ENCODE results near the gene EFCAB6. TPM values are rescaled to one million over a fixed set of nuclear protein-coding genes. Genes with fewer than 3 reads are reported as not detected.
A peak's percentile ranks its signal among the peaks of the same experiment; 100 is the strongest.

The EFCAB6 gene
- polyA plus RNA-seq, 12 donors = 0.58 to 1.6 (median 1.2) TPM; not detected in 2

DNA sequence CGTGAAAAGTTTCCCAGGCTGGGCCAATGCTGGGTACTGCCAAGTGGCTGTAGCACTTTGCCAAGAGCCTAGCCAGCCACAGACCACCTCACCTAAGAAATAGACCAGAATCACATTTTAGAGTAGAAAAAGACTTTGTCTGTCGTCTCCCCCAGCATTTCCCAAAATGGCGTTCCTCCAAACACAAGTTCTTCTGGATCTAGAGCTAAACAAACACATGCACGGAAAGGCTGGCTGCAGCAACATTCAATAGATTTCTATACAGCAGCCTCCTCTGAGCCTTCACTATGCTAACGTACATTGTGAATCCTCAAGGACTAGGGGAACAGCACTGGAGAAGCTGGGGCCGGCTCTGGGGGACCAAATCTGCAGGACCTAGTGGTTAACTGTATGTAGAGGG is 65.0 kb downstream of the EFCAB6 start:
- DNase-seq = no peak

DNA sequence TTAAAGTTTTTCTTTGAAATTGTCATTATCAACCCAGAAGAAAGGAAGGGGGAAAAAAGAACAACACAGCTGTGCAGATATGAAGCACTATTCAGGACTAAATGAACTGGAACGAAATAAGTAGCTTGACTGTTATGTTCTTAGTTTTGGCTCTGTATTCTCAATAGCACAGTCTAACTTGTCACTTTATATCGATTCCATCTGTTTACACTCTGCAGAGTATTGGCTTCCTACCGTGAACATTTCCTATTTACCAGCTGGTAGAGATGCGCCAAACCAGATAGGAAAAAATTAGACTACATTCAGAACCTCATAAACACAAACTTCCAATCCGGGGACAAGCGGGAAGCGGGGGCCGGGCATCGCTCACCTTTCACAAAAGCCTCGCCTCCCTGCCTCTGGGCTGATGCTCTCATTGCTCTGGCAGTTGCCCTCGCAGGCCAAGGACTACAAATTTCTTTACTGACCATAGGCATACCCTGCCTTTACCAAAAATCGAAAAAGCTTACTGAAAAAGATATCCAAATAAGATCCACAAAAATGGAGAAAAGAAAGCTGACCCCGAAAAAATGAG is 66.2 kb downstream of the EFCAB6 start:
- no peak for DNase-seq

DNA sequence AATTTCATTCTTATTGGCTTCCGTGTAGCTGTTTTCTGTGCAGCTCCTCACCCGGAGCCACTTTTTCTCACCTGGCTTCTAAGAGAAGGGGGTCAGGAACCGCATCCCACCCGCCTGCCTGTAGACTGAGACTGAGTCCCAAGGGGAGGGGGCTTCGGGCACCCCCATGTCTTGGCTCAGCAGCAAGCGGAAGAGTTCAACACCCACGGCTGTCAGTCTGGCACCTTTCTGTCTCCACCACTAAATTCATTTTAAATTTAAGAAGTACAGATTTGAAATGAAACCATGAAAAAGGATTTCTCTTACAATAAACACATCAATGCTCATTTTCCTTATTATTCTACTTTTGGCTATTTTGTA is 66.7 kb downstream of the EFCAB6 start:
- no peak for DNase-seq

DNA sequence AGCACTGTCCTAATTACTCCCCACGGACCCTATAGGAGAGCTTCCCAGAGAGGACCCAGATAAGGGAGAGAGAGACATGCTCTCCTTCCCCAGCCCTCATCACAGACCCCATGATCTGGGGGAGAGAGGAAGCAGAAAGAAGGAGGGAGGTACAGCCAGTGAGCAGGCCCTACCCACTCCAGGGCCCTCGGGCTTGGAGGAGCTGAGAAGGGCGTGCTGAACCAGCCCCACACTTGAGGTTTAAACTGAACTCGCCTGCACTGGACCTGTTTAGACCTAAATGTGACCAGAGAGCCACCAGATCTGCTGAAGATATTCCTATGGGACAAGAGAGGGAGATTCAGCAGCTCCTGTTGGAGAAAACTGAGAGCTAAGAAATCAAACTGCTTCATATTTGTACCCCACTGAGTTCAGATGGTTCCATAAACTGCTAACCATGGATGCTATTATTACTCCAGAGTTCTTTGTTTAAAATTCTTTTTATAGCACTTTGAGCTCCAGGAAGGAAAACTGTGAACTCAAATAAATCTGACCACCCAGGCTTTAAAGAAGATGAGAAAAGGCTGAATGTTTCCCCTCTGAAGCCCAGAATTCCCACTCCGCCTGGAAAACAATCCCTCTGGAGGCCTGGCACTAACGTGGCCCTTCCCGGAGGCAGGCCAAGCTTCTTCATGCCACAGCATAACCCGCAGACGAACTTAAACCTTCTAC is 67.2 kb downstream of the EFCAB6 start:
- no peak for DNase-seq

GRCh38 chr22:43743929-43744643 is 68.0 kb downstream of the EFCAB6 start:
- no peak for DNase-seq

DNA sequence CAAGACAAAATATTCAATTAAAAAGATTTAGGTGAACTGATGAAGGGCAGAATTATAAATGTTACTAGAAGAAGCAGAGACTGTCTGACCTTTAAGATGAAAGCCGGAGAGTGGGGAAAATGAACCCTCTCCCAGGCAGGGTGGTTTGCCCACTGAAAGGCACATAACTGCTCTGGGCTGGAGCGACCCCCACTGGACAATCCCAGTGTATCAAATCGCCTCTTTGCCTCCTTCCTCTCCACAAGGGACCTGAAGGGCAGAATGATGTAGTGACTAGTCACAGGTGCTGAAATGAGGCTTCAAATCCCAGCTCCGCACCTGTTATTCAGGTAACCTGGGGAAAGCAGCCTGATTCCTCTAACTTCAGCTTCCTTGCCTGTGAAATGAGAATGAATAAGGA is 69.0 kb downstream of the EFCAB6 start:
- DNase-seq = no peak

DNA sequence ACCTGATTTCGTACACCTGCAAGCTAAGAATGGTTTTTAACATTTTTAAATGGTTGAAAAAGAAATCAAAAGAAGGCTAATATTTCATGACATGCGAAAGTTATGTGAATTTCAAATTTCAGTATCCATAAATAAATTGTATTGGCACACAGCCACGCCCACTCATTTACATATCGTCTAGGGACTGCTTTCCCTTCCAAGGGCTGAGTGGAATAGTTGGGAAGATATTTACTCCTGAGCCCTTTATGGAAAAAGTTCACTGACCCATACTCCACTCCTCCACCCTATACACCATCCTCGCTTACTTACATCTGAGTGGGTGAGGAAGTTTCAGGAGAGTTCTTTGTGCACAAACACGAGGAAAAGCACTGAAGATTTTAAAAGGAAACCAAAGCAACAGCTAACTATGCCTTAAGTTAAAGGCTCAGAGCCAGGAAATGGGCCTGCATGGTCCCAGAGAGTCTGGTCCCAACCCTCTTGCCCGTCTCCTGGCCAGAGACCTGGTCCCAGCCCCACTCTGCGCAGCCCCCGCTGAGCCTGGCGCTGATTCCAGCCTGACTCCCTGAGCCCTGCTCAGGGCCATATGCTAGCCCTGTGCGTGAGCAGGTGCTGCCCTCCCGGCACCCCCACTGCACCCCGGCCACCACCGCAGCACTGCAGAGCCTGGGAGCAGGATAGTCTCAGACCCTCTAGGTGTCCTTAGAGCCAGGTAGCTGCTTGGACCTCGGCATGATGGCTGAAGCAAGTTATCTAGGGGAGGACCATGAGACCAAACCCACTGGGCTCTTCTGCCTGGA is 69.8 kb downstream of the EFCAB6 start:
- DNase-seq = no peak

DNA sequence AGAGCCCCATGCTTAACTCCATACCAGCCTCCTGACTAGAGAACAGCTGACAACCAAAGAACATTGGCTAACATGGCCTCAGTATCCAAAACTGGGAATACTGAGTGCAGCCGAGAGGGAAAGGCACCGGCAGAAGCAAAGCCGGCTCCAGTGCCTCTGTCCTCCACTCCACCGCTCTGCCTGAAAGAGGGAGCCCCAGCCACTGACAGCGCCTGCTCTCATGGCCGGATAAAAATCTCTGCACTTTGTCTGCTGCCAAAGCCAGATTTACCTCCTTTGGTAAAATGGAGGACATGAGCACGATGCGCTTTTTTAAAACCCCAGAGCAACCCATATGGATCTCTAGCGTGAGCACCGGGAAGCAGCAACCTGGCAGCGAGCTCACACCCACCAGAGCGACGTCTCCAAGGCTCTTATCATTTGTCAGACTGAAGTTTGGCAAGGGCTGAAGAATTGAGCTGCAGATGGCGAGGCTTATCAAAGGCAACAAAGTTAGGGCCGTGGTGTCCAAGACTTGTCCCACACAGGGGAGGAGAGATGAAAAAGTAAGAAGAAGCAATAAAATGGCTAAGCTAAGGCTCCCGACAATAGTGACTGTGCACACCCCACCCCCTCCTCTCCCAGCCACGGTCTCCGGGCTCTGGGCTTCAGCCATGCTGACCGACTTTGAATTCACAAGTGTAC is 71.4 kb downstream of the EFCAB6 start:
- DNase-seq = no peak

GRCh38 chr22:43739851-43740379 is 72.2 kb downstream of the EFCAB6 start:
- no peak for DNase-seq

GRCh38 chr22:43737150-43737828 is 74.8 kb downstream of the EFCAB6 start:
- DNase-seq = no peak

DNA sequence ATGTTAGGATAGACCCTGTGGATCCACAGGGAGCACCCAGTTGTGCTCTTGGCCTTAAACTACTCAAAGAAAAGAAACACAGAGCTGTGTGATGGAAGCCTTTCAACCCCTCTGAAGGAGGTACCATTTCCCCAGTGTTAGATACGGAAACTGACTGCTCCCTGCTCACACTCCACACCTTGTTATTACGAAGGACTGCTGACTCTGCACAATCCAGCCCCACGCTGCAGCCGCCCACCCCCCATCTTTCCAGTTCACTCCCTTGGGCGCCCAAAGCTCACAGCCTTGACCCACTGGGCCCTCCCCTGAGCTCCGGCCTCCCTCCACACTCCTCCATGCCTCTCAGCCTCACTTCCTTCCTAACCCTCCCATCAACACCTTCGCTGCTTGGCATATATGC is 75.5 kb downstream of the EFCAB6 start:
- no peak for DNase-seq

- DNase-seq = no peak
Observed at GRCh38 chr22:43734370-43735150, 77.5 kb downstream of the EFCAB6 start.

GRCh38 chr22:43733138-43733537 is 79.0 kb downstream of the EFCAB6 start:
- no peak for DNase-seq

- DNase-seq = no peak
Observed at GRCh38 chr22:43731988-43732387, 80.1 kb downstream of the EFCAB6 start.

DNA sequence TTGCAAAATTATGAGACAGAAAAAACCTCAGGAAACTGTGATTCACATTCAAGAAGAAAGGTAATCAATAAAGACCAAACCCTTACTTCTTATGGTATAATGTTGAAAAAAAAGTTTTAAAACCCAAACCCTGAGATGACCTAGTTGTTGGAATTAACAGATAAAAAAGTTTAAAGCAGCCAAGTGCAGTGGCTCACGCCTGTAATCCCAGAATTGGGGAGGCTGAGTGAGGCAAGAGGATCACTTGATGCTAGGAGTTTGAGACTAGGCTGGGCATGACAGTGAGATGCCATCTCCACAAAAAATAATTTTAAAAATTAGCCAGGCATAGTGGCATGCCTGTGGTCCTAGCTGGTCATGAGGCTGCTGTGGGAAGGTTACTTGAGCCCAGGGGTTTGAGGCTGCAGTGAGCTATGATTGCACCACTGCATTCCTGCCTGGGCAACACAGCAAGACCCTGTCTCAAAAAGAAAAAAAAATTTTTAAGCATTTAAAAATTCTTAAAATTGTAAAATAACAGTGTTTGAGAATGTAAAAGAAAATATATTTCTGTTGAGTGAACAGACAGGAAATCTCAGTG is 85.1 kb downstream of the EFCAB6 start:
- no peak for DNase-seq

DNA sequence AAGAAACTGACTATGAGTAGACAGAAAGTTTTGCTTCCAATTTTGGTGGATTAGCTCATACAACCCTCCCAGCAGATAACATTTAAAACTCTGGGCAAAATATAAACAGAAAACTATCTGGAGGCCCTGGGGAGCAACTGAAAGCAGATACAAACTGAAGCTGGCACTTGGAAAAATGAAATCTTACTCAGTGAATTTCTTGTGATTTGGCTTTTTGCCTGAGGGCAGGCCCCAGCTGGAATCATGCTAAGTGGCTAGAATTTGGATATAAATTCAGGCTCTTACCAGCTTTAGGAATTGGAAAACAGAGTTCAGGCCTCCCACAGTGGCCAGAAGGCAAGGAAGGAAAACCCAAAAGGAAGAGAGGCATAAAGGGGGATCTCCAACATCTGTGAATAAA is 85.8 kb downstream of the EFCAB6 start:
- DNase-seq = peak; percentile 18

GRCh38 chr22:43723816-43724215 is 88.3 kb downstream of the EFCAB6 start:
- no peak for DNase-seq

DNA sequence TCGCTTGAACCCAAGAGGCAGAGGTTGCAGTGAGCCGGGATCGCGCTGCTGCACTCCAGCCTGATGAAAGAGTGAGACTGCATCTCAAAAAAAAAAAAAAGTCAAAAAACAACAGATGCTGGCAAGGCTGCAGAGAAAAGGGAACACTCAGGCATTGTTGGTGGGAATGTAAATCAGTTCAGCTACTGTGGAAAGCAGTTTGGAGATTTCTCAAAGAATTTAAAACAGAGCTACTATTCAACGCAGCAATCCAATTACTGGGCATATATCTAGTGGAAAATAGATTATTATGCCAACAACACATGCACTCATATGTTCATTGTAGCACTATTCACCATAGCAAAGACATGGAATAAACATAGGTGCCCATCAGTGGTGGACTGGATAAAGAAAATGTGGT is 89.7 kb downstream of the EFCAB6 start:
- DNase-seq = no peak

DNA sequence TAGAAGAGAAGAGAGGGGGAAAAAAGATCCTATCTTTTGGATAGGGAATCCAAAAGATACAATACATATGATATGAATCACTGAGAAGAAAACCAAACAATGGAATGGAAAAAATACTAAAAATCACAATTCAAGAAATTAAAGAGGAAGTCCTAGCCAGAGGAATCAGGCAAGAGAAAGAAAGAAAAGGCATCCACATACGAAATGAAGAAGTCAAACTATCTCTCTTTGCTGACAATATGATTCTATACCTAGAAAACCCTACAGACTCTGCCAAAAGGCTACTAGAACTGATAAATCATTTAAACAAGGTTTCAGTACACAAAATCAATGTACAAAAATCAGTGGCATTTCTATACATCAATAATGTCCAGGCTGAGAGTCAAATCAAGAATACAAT is 91.4 kb downstream of the EFCAB6 start:
- DNase-seq = no peak

- DNase-seq = no peak
Observed at GRCh38 chr22:43714104-43714503, 98.0 kb downstream of the EFCAB6 start.
